GM19372 (cell line): Measurements from ENCODE around the gene MAPKBP1.
"Not testable (repeated sequence)": the region's sequence is repeated elsewhere in the genome, so short reads cannot be mapped to it uniquely, and the experiment has no call there.

ENCODE experiments used
- ATAC-seq: cut with Tn5 transposase; IDR thresholded peaks from one replicate; pipeline ENCODE4 v1.9.1; 2021; ENCODE audit warnings: mild to moderate bottlenecking, low read depth, moderate library complexity; ENCODE audit not compliant: unreplicated experiment

MAPKBP1 gene

GRCh38 chr15:41774062-41774881 lies at the start of gene MAPKBP1:
Gene MAPKBP1 (plus strand): TSS chr15:41774484. CDS start chr15:41775276, 792 bp downstream.
- peak; percentile 84 for ATAC-seq

- ATAC-seq = no peak
Measured at GRCh38 chr15:41727143-41727542, 47.1 kb upstream of the MAPKBP1 start.

- ATAC-seq = not testable (repeated sequence)
Measured at GRCh38 chr15:41728061-41728460, 46.2 kb upstream of the MAPKBP1 start.

GRCh38 chr15:41730543-41730942 lies 43.7 kb upstream of the MAPKBP1 start:
- no peak for ATAC-seq

GRCh38 chr15:41732483-41732882 lies 41.8 kb upstream of the MAPKBP1 start:
- ATAC-seq = no peak

- no peak for ATAC-seq
Measured at GRCh38 chr15:41734079-41734478, 40.2 kb upstream of the MAPKBP1 start.

- ATAC-seq = no peak
Measured at GRCh38 chr15:41735046-41735445, 39.2 kb upstream of the MAPKBP1 start.

- not testable (repeated sequence) for ATAC-seq
Measured at GRCh38 chr15:41735492-41735891, 38.8 kb upstream of the MAPKBP1 start.

- ATAC-seq = no peak
Measured at GRCh38 chr15:41746802-41747201, 27.5 kb upstream of the MAPKBP1 start.

GRCh38 chr15:41756198-41756597 lies 18.1 kb upstream of the MAPKBP1 start:
- no peak for ATAC-seq

- ATAC-seq = no peak
Measured at GRCh38 chr15:41772720-41773331, 1.5 kb upstream of the MAPKBP1 start.

GRCh38 chr15:41773332-41773728 lies 954 bp upstream of the MAPKBP1 start:
- ATAC-seq = no peak

- no peak for ATAC-seq
Measured at GRCh38 chr15:41773729-41774061, 589 bp upstream of the MAPKBP1 start.

GRCh38 chr15:41774882-41775417 lies 666 bp downstream of the MAPKBP1 start:
- no peak for ATAC-seq

- ATAC-seq = no peak
Measured at GRCh38 chr15:41775651-41776050, 1.4 kb downstream of the MAPKBP1 start.

- ATAC-seq = no peak
Measured at GRCh38 chr15:41777421-41777973, 3.2 kb downstream of the MAPKBP1 start.

- ATAC-seq = no peak
Measured at GRCh38 chr15:41778521-41778920, 4.2 kb downstream of the MAPKBP1 start.

- no peak for ATAC-seq
Measured at GRCh38 chr15:41779662-41780157, 5.4 kb downstream of the MAPKBP1 start.

GRCh38 chr15:41780266-41780665 lies 6.0 kb downstream of the MAPKBP1 start:
- ATAC-seq = no peak

GRCh38 chr15:41780727-41781126 lies 6.4 kb downstream of the MAPKBP1 start:
- no peak for ATAC-seq
